LoVo (cell line): ENCODE data around the gene PHKB.
"Not testable (repeated sequence)": the region's sequence is repeated elsewhere in the genome, so short reads cannot be mapped to it uniquely, and the experiment has no call there.

ENCODE experiments used
- DNase-seq: peaks from one replicate; pipeline ENCODE4 v3.0.0-alpha.2; 2016; ENCODE audit warnings: low spot score

The PHKB gene

GRCh38 chr16:47470211-47470610, 9.1 kb downstream of the PHKB start:
- DNase-seq = no peak

- DNase-seq = no peak
Observed at GRCh38 chr16:47470810-47471209, 9.7 kb downstream of the PHKB start.

GRCh38 chr16:47473004-47473403, 11.9 kb downstream of the PHKB start:
- DNase-seq = not testable (repeated sequence)

GRCh38 chr16:47473792-47474191, 12.7 kb downstream of the PHKB start:
- DNase-seq = no peak

GRCh38 chr16:47475786-47476185, 14.7 kb downstream of the PHKB start:
- no peak for DNase-seq

- DNase-seq = no peak
Observed at GRCh38 chr16:47476654-47477345, 15.7 kb downstream of the PHKB start.

GRCh38 chr16:47477679-47478078, 16.5 kb downstream of the PHKB start:
- DNase-seq = no peak

- DNase-seq = no peak
Observed at GRCh38 chr16:47480410-47480809, 19.3 kb downstream of the PHKB start.

GRCh38 chr16:47481698-47482374, 20.7 kb downstream of the PHKB start:
- DNase-seq = no peak

- no peak for DNase-seq
Observed at GRCh38 chr16:47483616-47484015, 22.5 kb downstream of the PHKB start.

GRCh38 chr16:47486856-47487255, 25.7 kb downstream of the PHKB start:
- DNase-seq = no peak

- DNase-seq = no peak
Observed at GRCh38 chr16:47488051-47488450, 26.9 kb downstream of the PHKB start.

GRCh38 chr16:47490471-47490870, 29.3 kb downstream of the PHKB start:
- no peak for DNase-seq

- DNase-seq = no peak
Observed at GRCh38 chr16:47492036-47492427, 30.9 kb downstream of the PHKB start.

- no peak for DNase-seq
Observed at GRCh38 chr16:47492428-47493377, 31.6 kb downstream of the PHKB start.

GRCh38 chr16:47493381-47494337, 32.5 kb downstream of the PHKB start:
- DNase-seq = no peak

- DNase-seq = no peak
Observed at GRCh38 chr16:47499080-47499699, 38.1 kb downstream of the PHKB start.

GRCh38 chr16:47499700-47500264, 38.7 kb downstream of the PHKB start:
- DNase-seq = no peak

- no peak for DNase-seq
Observed at GRCh38 chr16:47503936-47504335, 42.8 kb downstream of the PHKB start.

GRCh38 chr16:47504599-47504998, 43.5 kb downstream of the PHKB start:
- no peak for DNase-seq

GRCh38 chr16:47506800-47507199, 45.7 kb downstream of the PHKB start:
- no peak for DNase-seq
